Measurements from ENCODE around the gene GDI2. TPM values are rescaled to one million over a fixed set of nuclear protein-coding genes. Genes with fewer than 3 reads are reported as not detected.

The GDI2 gene
- total RNA-seq, 2 experiments from 2014 or later: 277 to 288 TPM

GRCh38 chr10:5752301-5752871 lies 60.8 kb downstream of the GDI2 start:
- no peak overlapping the region for H3K27ac Mint-ChIP-seq
- intact Hi-C loops (cut with micrococcal nuclease): no loop called here
- peaks cover 26% of the 10 kb centered on the region for H3K4me1 Mint-ChIP-seq (ENCODE audit: low read depth)
- no peak for DNase-seq
- H3K36me3 Mint-ChIP-seq (ENCODE audit: low read depth): peaks cover 42% of the 10 kb centered on the region
- CTCF ChIA-PET: interaction anchor here (0.6 kb wide), 1 partner anchor 425 kb away, joined by 3 read pairs; no protein-coding TSS in a partner anchor
- no peaks in the 10 kb centered on the region for H3K27me3 Mint-ChIP-seq (ENCODE audit: low read depth)
- H3K4me3 Mint-ChIP-seq: no peak overlapping the region
- H3K9me3 Mint-ChIP-seq: no peaks in the 10 kb centered on the region

DNA sequence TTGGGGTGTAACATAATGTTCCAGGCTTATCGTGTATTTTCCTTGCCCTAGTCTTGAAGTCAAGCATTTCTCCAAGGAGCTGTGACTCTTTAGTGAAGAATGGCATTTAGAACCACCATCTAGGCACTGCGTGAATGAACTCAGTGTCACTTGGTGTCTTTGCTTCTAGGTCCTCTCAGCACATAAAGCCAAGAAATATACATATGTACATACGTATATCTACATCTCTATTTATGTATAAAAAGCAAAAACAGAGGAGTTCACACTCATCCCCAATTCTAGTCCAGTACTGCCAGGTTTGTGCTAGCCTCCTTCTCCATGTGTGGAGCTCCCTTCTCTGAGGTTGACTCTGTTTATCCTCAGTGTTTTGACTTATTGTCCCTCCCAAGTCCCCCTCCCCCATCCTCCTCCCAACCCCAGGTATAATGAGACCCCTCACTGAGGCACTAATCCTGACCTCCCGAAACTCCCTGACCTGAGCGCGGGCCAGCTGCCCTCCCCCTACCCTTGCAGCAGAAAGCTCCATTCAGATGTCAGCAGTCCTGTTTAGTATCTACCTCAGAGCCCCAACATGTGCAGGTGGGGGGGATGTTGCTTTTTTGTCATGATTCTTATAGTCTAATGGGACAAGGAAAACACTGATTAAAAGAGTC lies 61.5 kb downstream of the GDI2 start:
- Mint-ChIP-seq H3K9me3 (no peaks in the 10 kb centered on the region), H3K36me3 (ENCODE audit: low read depth) (peaks cover 43% of the 10 kb centered on the region), H3K27ac (no peak overlapping the region), H3K27me3 (ENCODE audit: low read depth) (no peaks in the 10 kb centered on the region), H3K4me3 (no peak overlapping the region), H3K4me1 (ENCODE audit: low read depth) (peaks cover 26% of the 10 kb centered on the region)
- CTCF ChIA-PET: interaction anchor here (0.5 kb wide), 1 partner anchor 927 kb away, joined by 5 read pairs; no protein-coding TSS in a partner anchor
- intact Hi-C loops (cut with micrococcal nuclease): no loop called here
- DNase-seq: no peak

DNA sequence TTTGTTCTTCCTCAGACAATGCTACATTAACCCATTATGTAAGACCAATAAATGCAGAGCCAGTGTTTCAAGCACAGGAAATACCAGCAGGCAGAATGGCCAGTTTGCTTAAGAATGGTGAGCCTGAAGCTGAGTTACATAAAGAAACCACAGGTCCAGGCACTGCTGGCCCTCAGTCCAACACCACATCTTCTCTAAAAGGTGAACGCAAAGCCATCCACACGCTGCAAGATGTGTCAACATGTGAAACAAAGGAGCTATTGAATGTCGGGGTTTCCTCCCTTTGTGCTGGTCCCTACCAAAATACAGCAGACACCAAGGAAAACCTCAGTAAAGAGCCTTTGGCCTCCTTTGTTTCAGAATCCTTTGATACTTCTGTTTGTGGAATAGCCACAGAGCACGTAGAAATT lies 64.8 kb downstream of the GDI2 start:
- Mint-ChIP-seq H3K4me3 (no peak overlapping the region), H3K9me3 (no peaks in the 10 kb centered on the region), H3K36me3 (ENCODE audit: low read depth) (peaks cover 57% of the 10 kb centered on the region), H3K4me1 (ENCODE audit: low read depth) (peaks cover 19% of the 10 kb centered on the region), H3K27me3 (ENCODE audit: low read depth) (no peaks in the 10 kb centered on the region), H3K27ac (no peak overlapping the region)
- DNase-seq: no peak
- intact Hi-C loops (cut with micrococcal nuclease): no loop called here
- CTCF ChIA-PET: interaction anchor here (0.5 to 1.3 kb wide), 2 partner anchors 41 to 125 kb away, joined by 5 read pairs; no protein-coding TSS in a partner anchor

DNA sequence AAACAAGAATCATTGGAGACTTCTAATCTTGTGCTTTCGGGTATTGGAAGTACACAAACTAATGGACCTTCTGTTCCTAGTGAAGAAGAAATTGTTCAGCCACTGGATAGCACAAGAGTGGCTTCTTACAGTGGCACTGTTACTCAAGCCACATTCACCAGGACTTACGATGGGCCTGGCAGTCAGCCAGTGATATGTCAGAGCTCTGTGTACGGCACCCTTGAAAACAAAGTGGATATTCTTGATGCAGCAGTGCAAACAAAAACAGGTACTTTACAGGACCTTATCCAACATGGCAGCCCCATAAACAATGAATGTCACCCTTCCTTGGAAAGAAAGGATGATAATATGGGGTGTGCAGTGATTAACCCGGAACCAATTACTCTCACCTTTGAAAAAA lies 67.0 kb downstream of the GDI2 start:
- H3K4me3 Mint-ChIP-seq: no peak overlapping the region
- no peaks in the 10 kb centered on the region for H3K9me3 Mint-ChIP-seq
- DNase-seq: no peak
- peaks cover 52% of the 10 kb centered on the region for H3K36me3 Mint-ChIP-seq (ENCODE audit: low read depth)
- intact Hi-C loops (cut with micrococcal nuclease): no loop called here
- H3K4me1 Mint-ChIP-seq (ENCODE audit: low read depth): peaks cover 4% of the 10 kb centered on the region
- H3K27me3 Mint-ChIP-seq (ENCODE audit: low read depth): no peaks in the 10 kb centered on the region
- no peak overlapping the region for H3K27ac Mint-ChIP-seq
- CTCF ChIA-PET: interaction anchor here (1.0 kb wide), 1 partner anchor 17 kb away, joined by 5 read pairs; no protein-coding TSS in a partner anchor

DNA sequence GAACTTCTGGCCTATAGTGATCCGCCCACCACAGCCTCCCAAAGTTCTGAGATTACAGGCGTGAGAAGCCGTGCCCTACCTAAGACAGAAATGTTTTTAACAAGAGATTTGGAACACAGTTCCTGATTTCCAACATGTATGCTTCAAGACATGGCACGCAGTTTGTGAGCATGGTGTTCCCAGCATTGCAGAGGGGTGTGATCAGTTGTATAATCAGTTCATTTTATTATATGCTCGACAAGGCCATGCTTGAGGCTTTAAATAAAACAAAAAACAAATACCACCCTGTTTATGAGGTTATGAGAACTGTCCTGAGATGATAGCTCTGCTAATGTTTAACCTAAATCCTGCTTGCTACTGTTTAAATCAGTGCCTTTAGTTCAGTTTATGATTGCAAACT lies 68.4 kb downstream of the GDI2 start:
- peaks cover 51% of the 10 kb centered on the region for H3K36me3 Mint-ChIP-seq (ENCODE audit: low read depth)
- H3K9me3 Mint-ChIP-seq: no peaks in the 10 kb centered on the region
- CTCF ChIA-PET: no interaction called here
- no peak overlapping the region for H3K27ac Mint-ChIP-seq
- H3K4me1 Mint-ChIP-seq (ENCODE audit: low read depth): peaks cover 2% of the 10 kb centered on the region
- intact Hi-C loops (cut with micrococcal nuclease): no loop called here
- H3K27me3 Mint-ChIP-seq (ENCODE audit: low read depth): no peaks in the 10 kb centered on the region
- no peak overlapping the region for H3K4me3 Mint-ChIP-seq
- no peak for DNase-seq

DNA sequence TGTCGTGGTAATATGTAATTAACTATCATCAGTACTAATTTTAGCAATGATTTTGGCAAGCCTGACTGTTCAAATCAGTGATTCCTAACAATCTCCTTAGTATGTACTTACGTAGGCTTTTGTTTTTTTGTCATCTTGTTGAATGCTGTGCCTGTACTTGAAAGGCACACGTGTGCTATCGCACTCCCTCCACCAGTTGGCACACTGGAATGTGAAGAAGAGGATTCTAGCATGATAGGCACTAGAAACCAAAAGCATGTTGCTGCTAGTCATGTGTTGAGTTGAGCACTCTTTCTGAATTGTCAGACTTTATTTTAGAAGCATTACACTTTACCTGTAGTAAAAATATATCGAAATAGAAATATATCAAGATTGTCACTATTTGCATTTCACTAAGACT lies 69.5 kb downstream of the GDI2 start:
- Mint-ChIP-seq H3K27ac (no peak overlapping the region), H3K27me3 (ENCODE audit: low read depth) (no peaks in the 10 kb centered on the region), H3K36me3 (ENCODE audit: low read depth) (peaks cover 50% of the 10 kb centered on the region), H3K4me3 (no peak overlapping the region), H3K9me3 (no peaks in the 10 kb centered on the region), H3K4me1 (ENCODE audit: low read depth) (peaks cover 2% of the 10 kb centered on the region)
- DNase-seq: no peak
- CTCF ChIA-PET: interaction anchor here (0.6 kb wide), 1 partner anchor 15 kb away, joined by 3 read pairs; no protein-coding TSS in a partner anchor
- intact Hi-C loops (cut with micrococcal nuclease): no loop called here

GRCh38 chr10:5742116-5742515 lies 71.1 kb downstream of the GDI2 start:
- peaks cover 46% of the 10 kb centered on the region for H3K36me3 Mint-ChIP-seq (ENCODE audit: low read depth)
- H3K27ac Mint-ChIP-seq: no peak overlapping the region
- CTCF ChIA-PET: no interaction called here
- DNase-seq: no peak
- H3K9me3 Mint-ChIP-seq: no peaks in the 10 kb centered on the region
- intact Hi-C loops (cut with micrococcal nuclease): no loop called here
- peaks cover 3% of the 10 kb centered on the region for H3K4me1 Mint-ChIP-seq (ENCODE audit: low read depth)
- no peaks in the 10 kb centered on the region for H3K27me3 Mint-ChIP-seq (ENCODE audit: low read depth)
- no peak overlapping the region for H3K4me3 Mint-ChIP-seq

DNA sequence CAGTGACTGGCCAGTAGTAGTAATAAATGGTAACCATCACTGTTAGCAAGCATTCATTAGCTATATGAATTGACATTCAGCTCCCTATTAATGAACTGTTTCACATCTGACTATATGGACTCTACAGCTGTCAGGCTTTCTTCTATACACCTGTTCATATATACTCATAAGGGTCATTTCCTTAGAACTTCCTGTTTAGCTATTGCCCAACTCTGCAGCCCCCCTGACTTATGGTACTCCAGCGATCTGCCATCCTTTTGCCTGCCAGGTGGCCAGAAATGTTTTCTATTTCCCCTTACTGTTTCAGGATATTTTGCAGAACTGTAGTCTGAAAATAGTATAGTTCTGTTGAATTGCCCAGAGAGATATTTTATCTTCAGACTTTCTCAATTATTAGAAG lies 72.0 kb downstream of the GDI2 start:
- H3K4me1 Mint-ChIP-seq (ENCODE audit: low read depth): peaks cover 2% of the 10 kb centered on the region
- intact Hi-C loops (cut with micrococcal nuclease): no loop called here
- peaks cover 41% of the 10 kb centered on the region for H3K36me3 Mint-ChIP-seq (ENCODE audit: low read depth)
- no peak overlapping the region for H3K27ac Mint-ChIP-seq
- H3K4me3 Mint-ChIP-seq: no peak overlapping the region
- H3K27me3 Mint-ChIP-seq (ENCODE audit: low read depth): no peaks in the 10 kb centered on the region
- CTCF ChIA-PET: interaction anchor here (0.6 kb wide), 1 partner anchor 324 kb away, joined by 4 read pairs; no protein-coding TSS in a partner anchor
- H3K9me3 Mint-ChIP-seq: no peaks in the 10 kb centered on the region
- DNase-seq: no peak

DNA sequence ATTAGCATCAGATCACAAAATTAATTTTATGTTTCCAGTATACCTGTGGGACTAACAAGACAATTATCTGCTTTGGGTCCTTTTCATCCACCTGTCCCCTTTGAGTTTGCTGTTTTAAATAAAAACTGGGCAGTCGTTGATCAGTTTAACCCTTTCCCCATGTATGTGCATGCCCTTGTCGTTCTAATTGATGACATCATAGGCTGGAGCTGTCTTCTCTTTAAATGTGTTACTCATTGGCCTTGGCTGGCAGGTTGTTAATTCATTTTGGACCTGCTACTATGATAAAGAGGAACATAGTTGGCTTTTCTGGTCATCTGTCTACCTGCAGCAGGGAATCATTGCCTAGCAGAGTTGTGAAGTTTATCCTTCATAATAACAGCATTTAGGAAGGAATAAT lies 74.8 kb downstream of the GDI2 start:
- intact Hi-C loops (cut with micrococcal nuclease): no loop called here
- no peaks in the 10 kb centered on the region for H3K9me3 Mint-ChIP-seq
- no peaks in the 10 kb centered on the region for H3K27me3 Mint-ChIP-seq (ENCODE audit: low read depth)
- CTCF ChIA-PET: no interaction called here
- H3K27ac Mint-ChIP-seq: no peak overlapping the region
- H3K4me3 Mint-ChIP-seq: no peak overlapping the region
- H3K36me3 Mint-ChIP-seq (ENCODE audit: low read depth): peaks cover 35% of the 10 kb centered on the region
- DNase-seq: no peak
- peaks cover 2% of the 10 kb centered on the region for H3K4me1 Mint-ChIP-seq (ENCODE audit: low read depth)

DNA sequence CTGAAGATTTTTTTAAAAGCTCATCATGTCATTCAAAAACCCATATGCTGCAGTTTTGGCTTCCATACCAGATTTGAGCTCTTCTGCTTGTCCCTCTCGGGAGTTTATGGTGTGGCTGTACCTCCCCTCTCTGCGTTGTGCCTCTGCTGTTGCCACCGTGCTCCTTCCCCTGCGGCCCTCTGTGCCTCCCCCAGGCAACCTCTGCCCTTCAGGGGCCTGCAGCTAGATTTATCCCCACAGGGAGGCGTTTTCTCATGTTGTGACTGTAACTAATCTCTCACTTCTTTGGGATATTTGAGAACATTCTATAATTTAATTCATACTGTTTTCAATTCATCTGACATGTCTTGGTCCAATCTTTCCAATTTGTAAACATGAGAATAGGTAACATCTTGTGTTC lies 75.9 kb downstream of the GDI2 start:
- Mint-ChIP-seq H3K4me3 (no peak overlapping the region), H3K36me3 (ENCODE audit: low read depth) (peaks cover 34% of the 10 kb centered on the region), H3K27ac (no peak overlapping the region), H3K4me1 (ENCODE audit: low read depth) (peaks cover 2% of the 10 kb centered on the region), H3K27me3 (ENCODE audit: low read depth) (no peaks in the 10 kb centered on the region), H3K9me3 (no peaks in the 10 kb centered on the region)
- CTCF ChIA-PET: interaction anchor here (1.4 kb wide), 1 partner anchor 137 kb away, joined by 3 read pairs; no protein-coding TSS in a partner anchor
- intact Hi-C loops (cut with micrococcal nuclease): no loop called here
- no peak for DNase-seq

- no peak overlapping the region for H3K4me3 Mint-ChIP-seq
- peaks cover 5% of the 10 kb centered on the region for H3K4me1 Mint-ChIP-seq (ENCODE audit: low read depth)
- no peak overlapping the region for H3K27ac Mint-ChIP-seq
- intact Hi-C loops (cut with micrococcal nuclease): no loop called here
- CTCF ChIA-PET: interaction anchor here (1.4 kb wide), 1 partner anchor 138 kb away, joined by 3 read pairs; no protein-coding TSS in a partner anchor
- H3K27me3 Mint-ChIP-seq (ENCODE audit: low read depth): no peaks in the 10 kb centered on the region
- DNase-seq: no peak
- peaks cover 38% of the 10 kb centered on the region for H3K36me3 Mint-ChIP-seq (ENCODE audit: low read depth)
- no peaks in the 10 kb centered on the region for H3K9me3 Mint-ChIP-seq
Observed at GRCh38 chr10:5736591-5736990, 76.6 kb downstream of the GDI2 start.

DNA sequence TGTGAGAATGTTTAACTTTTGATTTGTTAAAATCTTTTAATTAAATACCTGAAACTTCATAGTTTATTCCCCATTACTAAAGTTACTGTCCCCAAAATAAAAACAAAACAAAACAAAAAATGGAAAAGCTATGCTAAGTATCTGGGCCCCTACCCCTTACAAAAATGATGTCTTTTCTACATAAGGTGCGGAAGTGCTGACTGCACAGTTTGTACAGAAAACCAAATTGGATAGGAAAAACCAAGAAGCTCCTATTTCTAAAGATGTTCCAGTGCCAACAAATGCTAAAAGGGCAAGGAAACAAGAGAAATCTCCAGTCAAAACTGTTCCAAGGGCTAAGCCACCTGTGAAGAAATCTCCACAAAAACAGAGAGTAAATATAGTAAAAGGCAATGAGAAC lies 78.1 kb downstream of the GDI2 start:
- CTCF ChIA-PET: interaction anchor here (1.1 kb wide), 1 partner anchor 60 kb away, joined by 3 read pairs; no protein-coding TSS in a partner anchor
- H3K36me3 Mint-ChIP-seq (ENCODE audit: low read depth): peaks cover 45% of the 10 kb centered on the region

DNA sequence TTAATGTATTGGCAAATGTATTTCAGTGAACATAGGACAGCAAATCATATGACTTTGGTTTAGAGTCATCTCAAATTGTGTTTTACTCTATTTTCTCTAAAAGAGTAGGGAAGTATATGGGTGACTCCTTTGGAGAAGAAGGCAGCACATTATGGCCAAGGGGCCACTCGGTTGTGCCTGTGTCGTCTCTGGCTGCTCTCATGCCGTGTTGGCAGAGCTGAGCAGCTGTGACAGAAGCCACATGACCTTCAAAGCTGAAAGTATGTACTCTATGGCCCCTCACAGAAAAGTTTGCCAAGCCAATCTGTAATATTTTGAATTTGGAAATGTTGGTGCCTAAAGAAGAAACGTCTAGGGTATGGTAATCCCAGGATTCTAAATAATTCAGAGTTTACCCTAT lies 81.1 kb downstream of the GDI2 start:
- Mint-ChIP-seq H3K36me3 (ENCODE audit: low read depth) (peaks cover 46% of the 10 kb centered on the region), H3K27ac (no peak overlapping the region), H3K27me3 (ENCODE audit: low read depth) (no peaks in the 10 kb centered on the region), H3K4me3 (no peak overlapping the region), H3K4me1 (ENCODE audit: low read depth) (peaks cover 21% of the 10 kb centered on the region), H3K9me3 (no peaks in the 10 kb centered on the region)
- no peak for DNase-seq
- CTCF ChIA-PET: interaction anchor here (0.7 to 1.8 kb wide), 2 partner anchors 45 to 103 kb away, joined by 3 to 9 read pairs; no protein-coding TSS in a partner anchor
- intact Hi-C loops (cut with micrococcal nuclease): no loop called here

More for the DNA sequence above, 78.1 kb downstream of the GDI2 start:
- Mint-ChIP-seq H3K4me3 (no peak overlapping the region), H3K9me3 (no peaks in the 10 kb centered on the region), H3K4me1 (ENCODE audit: low read depth) (peaks cover 17% of the 10 kb centered on the region), H3K27me3 (ENCODE audit: low read depth) (no peaks in the 10 kb centered on the region), H3K27ac (no peak overlapping the region)
- intact Hi-C loops (cut with micrococcal nuclease): no loop called here
- DNase-seq: no peak
